PC-3 (cell line): ENCODE data around the gene ACE2.

Source experiments
- EZH2 ChIP-seq: fragments of 300-600 bp; sonication (generic); IDR thresholded peaks from one replicate; pipeline ENCODE4 v1.6.1; 2017; ENCODE audit warnings: antibody characterized with exemption, mild to moderate bottlenecking, low read length; ENCODE audit not compliant: unreplicated experiment
- EZH2phosphoT487 ChIP-seq: fragments of 300-600 bp; sonication (generic); IDR thresholded peaks from 2 replicates; pipeline ENCODE4 v1.6.1; 2018; ENCODE audit warnings: mild to moderate bottlenecking, antibody characterized with exemption, low read length, borderline replicate concordance
- TF ChIP-seq, protein P1 (sequence below): fragments of 300-600 bp; sonication (generic); conservative IDR thresholded peaks from 2 replicates; pipeline ENCODE4 v1.5.1; 2017; ENCODE audit warnings: antibody characterized with exemption, low read depth, mild to moderate bottlenecking, low read length

GRCh38 chrX:15616531-15616930 is 15.8 kb upstream of the ACE2 start:
- TF ChIP-seq, protein P1, sequence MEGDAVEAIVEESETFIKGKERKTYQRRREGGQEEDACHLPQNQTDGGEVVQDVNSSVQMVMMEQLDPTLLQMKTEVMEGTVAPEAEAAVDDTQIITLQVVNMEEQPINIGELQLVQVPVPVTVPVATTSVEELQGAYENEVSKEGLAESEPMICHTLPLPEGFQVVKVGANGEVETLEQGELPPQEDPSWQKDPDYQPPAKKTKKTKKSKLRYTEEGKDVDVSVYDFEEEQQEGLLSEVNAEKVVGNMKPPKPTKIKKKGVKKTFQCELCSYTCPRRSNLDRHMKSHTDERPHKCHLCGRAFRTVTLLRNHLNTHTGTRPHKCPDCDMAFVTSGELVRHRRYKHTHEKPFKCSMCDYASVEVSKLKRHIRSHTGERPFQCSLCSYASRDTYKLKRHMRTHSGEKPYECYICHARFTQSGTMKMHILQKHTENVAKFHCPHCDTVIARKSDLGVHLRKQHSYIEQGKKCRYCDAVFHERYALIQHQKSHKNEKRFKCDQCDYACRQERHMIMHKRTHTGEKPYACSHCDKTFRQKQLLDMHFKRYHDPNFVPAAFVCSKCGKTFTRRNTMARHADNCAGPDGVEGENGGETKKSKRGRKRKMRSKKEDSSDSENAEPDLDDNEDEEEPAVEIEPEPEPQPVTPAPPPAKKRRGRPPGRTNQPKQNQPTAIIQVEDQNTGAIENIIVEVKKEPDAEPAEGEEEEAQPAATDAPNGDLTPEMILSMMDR: no peak
- no peak for TF ChIP-seq EZH2
- no peak for TF ChIP-seq EZH2phosphoT487
